ENCODE measurements around the gene ZNF319.
"Not testable (repeated sequence)": the region's sequence is repeated elsewhere in the genome, so short reads cannot be mapped to it uniquely, and the experiment has no call there.

- not testable (repeated sequence) for TF ChIP-seq CTCF (IDR thresholded peaks at IDR 0.05 in 2 of 3, conservative IDR thresholded peaks at IDR 0.05 in 1 of 3; ENCODE audit: control insufficient read depth in 2 of 3, extremely low read depth in 1 of 3, insufficient read depth in 1 of 3, low read depth in 3 of 3, low read length in 3 of 3); TCF3 (IDR thresholded peaks at IDR 0.05; ENCODE audit: borderline replicate concordance, insufficient read depth, low read depth, low read length)
Observed at GRCh38 chr16:57978070-57978465, 22.4 kb downstream of the ZNF319 start.

Data from GM12878 (cell line).